Adrenal gland (tissue), 5 donors: ENCODE measurements around the gene SLC25A34.

ENCODE experiments used
- CTCF ChIP-seq, 6 experiments: fragments of 450-650 bp in 4 of 6; fragments of 200-600 bp in 2 of 6; sonication (generic) in 1 of 6; IDR thresholded peaks; 1 replicate in 5 of 6; 2 replicates in 1 of 6; pipeline versions ENCODE4 v1.5.1 to v1.8.0; 2016 to 2021; ENCODE audit warnings: antibody characterized with exemption in 6 of 6, mild to moderate bottlenecking in 2 of 6, moderate library complexity in 1 of 6
- POLR2A ChIP-seq, 2 donors: fragments of 450-650 bp; IDR thresholded peaks; one replicate each; pipeline ENCODE4 v1.6.1; 2017; ENCODE audit warnings: antibody characterized with exemption in 2 of 2, mild to moderate bottlenecking in 2 of 2, moderate library complexity in 1 of 2
- donor health status: DM: no; HTN: no; CAD: no.

- TF ChIP-seq CTCF (IDR thresholded peaks at IDR 0.05): no peak
- TF ChIP-seq POLR2A (IDR thresholded peaks at IDR 0.05): no peak
Measured at GRCh38 chr1:15748690-15749398, 12.8 kb downstream of the SLC25A34 start.
